Left lung (tissue), 10 donors: ENCODE results near the gene CDK5RAP2. TPM values are rescaled to one million over a fixed set of nuclear protein-coding genes. Genes with fewer than 3 reads are reported as not detected.

Source experiments
- ATAC-seq: fragments of 200-7000 bp; cut with Tn5 transposase; one replicate; pipeline ENCODE4 v1.9.1; 2020; ENCODE audit warnings: moderate library complexity
- DNase-seq, 4 donors: peaks; one replicate each; pipeline ENCODE4 v3.0.0-alpha.2; 2013 to 2020
- H3K27ac ChIP-seq, 2 donors: fragments of 200-600 bp; sonication (generic) in 1 of 2; one replicate each; pipeline versions ENCODE4 v1.5.0 to v1.8.0; 2020 to 2021
- H3K27me3 ChIP-seq, 2 donors: fragments of 200-600 bp; sonication (generic) in 1 of 2; one replicate each; pipeline versions ENCODE4 v1.5.0 to v1.8.0; 2020 to 2021
- H3K36me3 ChIP-seq, 2 donors: fragments of 200-600 bp; sonication (generic) in 1 of 2; one replicate each; pipeline versions ENCODE4 v1.5.0 to v1.8.0; 2020 to 2021
- H3K4me1 ChIP-seq, 2 donors: fragments of 200-600 bp; one replicate each; pipeline ENCODE4 v1.8.0; 2021
- H3K4me3 ChIP-seq, 2 donors: fragments of 200-600 bp; sonication (generic) in 1 of 2; one replicate each; pipeline versions ENCODE4 v1.5.0 to v1.8.0; 2020 to 2021; ENCODE audit warnings: mild to moderate bottlenecking in 1 of 2
- H3K9me3 ChIP-seq, 2 donors: fragments of 200-600 bp; sonication (generic) in 1 of 2; one replicate each; pipeline versions ENCODE4 v1.5.0 to v1.8.0; 2020 to 2021
- intact Hi-C, 2 donors: fragments of 100-400 bp; cut with DNase I; formaldehyde crosslinking; loops; one replicate each; pipeline versions ENCODE4 v1.11.2 to v1.14.2; 2022
- polyA plus RNA-seq, 6 donors: library from polyadenylated mRNA; unstranded; fragments of 120-200 nt; gene quantifications; one replicate each; pipeline ENCODE4 v1.2.1, GENCODE V29; 2013; ENCODE audit not compliant: insufficient read length in 6 of 6
- total RNA-seq, 2 donors: library from RNA; stranded (reverse); fragmentation: NEBNext Ultra II Directional; extraction: Animal tissue kit (Norgen Biotek cat#: 25700); gene quantifications; one replicate each; pipeline ENCODE4 v1.2.1, GENCODE V29; 2021
- TF ChIP-seq, protein P1 (sequence below), 2 donors: fragments of 200-600 bp; sonication (generic) in 1 of 2; IDR thresholded peaks; one replicate each; pipeline versions ENCODE4 v1.5.0 to v1.8.0; 2021; ENCODE audit warnings: antibody characterized with exemption in 2 of 2
- donor health status: DM: no; HTN: yes; CAD: no.
- donor health status: DM: no; HTN: no; CAD: no.

The CDK5RAP2 gene
- total and polyA plus RNA-seq, 8 donors = 40.5 to 75.7 (median 62.6) TPM

DNA sequence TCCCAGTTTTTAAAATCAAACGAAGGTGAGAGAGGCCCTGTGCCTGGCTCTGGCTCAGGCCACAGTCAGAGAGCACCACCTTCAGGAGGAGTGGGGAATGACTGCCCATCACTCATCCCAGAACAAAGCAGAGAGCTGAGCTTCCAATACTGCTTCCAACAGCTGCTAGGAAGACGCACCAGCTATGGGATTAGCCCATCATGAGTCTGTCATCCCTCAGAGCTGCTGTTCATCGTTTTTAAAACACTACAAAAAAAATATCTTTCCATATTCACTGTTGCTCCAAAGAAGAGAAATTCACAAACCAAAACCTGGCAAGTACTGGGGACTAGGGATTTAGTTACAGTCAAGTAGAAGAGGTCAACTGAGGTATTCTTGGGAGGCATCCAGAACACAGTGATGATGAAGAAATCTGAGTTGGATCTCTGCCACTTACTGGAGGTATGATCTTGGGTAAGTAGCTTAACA is 102.4 kb downstream of the CDK5RAP2 start:
- TF ChIP-seq, protein P1, sequence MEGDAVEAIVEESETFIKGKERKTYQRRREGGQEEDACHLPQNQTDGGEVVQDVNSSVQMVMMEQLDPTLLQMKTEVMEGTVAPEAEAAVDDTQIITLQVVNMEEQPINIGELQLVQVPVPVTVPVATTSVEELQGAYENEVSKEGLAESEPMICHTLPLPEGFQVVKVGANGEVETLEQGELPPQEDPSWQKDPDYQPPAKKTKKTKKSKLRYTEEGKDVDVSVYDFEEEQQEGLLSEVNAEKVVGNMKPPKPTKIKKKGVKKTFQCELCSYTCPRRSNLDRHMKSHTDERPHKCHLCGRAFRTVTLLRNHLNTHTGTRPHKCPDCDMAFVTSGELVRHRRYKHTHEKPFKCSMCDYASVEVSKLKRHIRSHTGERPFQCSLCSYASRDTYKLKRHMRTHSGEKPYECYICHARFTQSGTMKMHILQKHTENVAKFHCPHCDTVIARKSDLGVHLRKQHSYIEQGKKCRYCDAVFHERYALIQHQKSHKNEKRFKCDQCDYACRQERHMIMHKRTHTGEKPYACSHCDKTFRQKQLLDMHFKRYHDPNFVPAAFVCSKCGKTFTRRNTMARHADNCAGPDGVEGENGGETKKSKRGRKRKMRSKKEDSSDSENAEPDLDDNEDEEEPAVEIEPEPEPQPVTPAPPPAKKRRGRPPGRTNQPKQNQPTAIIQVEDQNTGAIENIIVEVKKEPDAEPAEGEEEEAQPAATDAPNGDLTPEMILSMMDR (IDR thresholded peaks at IDR 0.05) = peak; percentile 85 to 94
- H3K4me1 ChIP-seq = peaks cover 0 to 59% of the 10 kb centered on the region in 2 donors
- H3K4me3 ChIP-seq = no peak overlapping the region
- H3K36me3 ChIP-seq = peaks cover 0 to 4% of the 10 kb centered on the region in 2 donors
- peak; percentile 96 for ATAC-seq
- intact Hi-C loops = no loop called here
- peak overlapping the region in 1 of 2 donors; percentile 30 for H3K27ac ChIP-seq
- no peaks in the 10 kb centered on the region for H3K27me3 ChIP-seq
- H3K9me3 ChIP-seq = no peaks in the 10 kb centered on the region
- DNase-seq = peak in 3 of 4 donors; percentile 23 to 57 (median 55)

DNA sequence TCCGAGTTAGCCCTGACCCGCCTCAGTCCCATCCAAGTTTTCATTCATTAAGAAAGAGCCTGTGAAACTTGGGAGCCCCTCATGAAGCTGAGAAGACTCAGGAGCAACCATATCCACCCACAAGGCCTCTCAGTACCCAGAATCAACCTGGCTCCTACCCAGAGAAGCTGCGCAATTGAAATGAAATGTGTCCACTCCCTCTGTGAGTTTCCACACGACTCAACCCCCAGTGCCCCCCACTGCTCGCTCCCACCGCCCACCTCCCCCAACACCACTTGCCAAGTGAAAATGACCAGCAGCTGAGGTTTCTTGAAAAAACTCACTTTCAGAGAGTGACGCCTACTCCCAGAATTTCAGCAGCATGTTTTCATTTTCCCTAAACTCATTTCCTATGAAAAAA is 104.6 kb downstream of the CDK5RAP2 start:
- H3K36me3 ChIP-seq = peaks cover 0 to 18% of the 10 kb centered on the region in 2 donors
- H3K4me3 ChIP-seq = no peak overlapping the region
- intact Hi-C loops = no loop called here
- no peak for ATAC-seq
- no peaks in the 10 kb centered on the region for H3K27me3 ChIP-seq
- peak overlapping the region in 1 of 2 donors; percentile 72 for H3K27ac ChIP-seq
- peaks cover 0 to 42% of the 10 kb centered on the region in 2 donors for H3K4me1 ChIP-seq
- DNase-seq = no peak
- TF ChIP-seq, protein P1 (IDR thresholded peaks at IDR 0.05) = no peak
- H3K9me3 ChIP-seq = no peaks in the 10 kb centered on the region

DNA sequence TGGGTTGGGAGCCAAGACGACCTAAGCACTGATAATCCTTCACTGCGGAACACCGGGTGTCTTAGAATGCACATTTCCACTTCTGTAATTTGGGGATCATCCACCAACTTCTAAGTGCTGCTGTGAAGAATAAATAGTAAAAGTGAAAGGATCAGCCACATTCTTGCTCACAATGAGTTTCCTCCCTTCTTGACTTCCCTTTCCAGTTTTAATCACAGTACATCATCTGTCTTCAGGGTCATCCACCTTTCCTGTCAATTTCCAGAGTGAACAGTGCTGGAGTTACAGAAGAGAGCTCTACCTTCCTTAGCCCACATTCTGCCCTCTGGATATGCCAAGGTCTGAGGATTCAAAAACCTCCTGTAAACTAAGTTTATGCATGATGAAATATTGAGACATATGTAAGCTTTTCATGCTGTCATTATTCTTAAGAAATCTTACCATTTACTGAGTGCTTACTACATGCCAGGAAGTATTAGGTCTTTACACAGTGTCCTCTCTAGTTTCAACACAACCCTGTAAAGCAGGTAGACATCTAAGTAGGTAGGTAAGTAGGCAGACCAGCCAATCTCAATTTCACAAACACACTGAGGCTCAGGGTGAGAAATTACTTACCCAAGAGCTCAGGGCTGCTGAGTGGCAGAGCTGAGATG is 105.2 kb downstream of the CDK5RAP2 start:
- Histone ChIP-seq H3K36me3 (peaks cover 0 to 21% of the 10 kb centered on the region in 2 donors), H3K27ac (peak overlapping the region in 1 of 2 donors; percentile 72)

DNA sequence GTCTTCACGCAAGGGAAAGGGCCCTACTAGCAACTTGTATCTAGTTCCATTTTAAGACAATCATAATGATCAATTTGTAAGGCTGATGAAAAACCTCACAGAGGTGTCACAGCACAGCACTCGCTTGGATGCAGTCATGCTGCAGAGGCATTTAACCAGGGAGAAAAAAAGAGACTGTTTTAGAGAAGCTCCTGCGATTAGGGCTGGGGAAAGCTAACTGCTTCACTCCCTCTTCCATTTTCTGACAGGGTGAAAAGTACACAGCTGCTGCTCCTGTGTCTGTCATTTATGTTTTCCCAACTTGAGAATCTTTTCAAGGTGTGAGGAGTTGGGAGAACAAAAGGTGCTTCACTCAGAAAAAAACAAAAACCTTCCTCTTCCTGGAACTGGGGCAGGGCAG is 106.4 kb downstream of the CDK5RAP2 start:
- no peak overlapping the region for H3K4me3 ChIP-seq

More for the DNA sequence above, 105.2 kb downstream of the CDK5RAP2 start:
- H3K27me3 ChIP-seq = no peaks in the 10 kb centered on the region
- intact Hi-C loops = no loop called here
- H3K9me3 ChIP-seq = no peaks in the 10 kb centered on the region
- ATAC-seq = no peak
- no peak for DNase-seq
- TF ChIP-seq, protein P1 (IDR thresholded peaks at IDR 0.05) = no peak
- no peak overlapping the region for H3K4me3 ChIP-seq
- H3K4me1 ChIP-seq = peaks cover 0 to 42% of the 10 kb centered on the region in 2 donors

More for the DNA sequence above, 106.4 kb downstream of the CDK5RAP2 start:
- TF ChIP-seq, protein P1 (IDR thresholded peaks at IDR 0.05) = no peak
- H3K27me3 ChIP-seq = no peaks in the 10 kb centered on the region
- intact Hi-C loops = no loop called here
- H3K27ac ChIP-seq = peak overlapping the region in 1 of 2 donors; percentile 72
- H3K4me1 ChIP-seq = peaks cover 0 to 42% of the 10 kb centered on the region in 2 donors
- no peaks in the 10 kb centered on the region for H3K9me3 ChIP-seq
- no peak for DNase-seq
- ATAC-seq = no peak
- H3K36me3 ChIP-seq = peaks cover 0 to 27% of the 10 kb centered on the region in 2 donors
